ENCODE data around the gene TSPAN33.

The TSPAN33 gene

GRCh38 chr7:129188372-129188891 lies 43.9 kb downstream of the TSPAN33 start, which contains the start of gene SMO (continued):
- TF ChIP-seq ZNF488 (tag by site-specific recombination; IDR thresholded peaks at IDR 0.05) (no peak), ZBTB6 (tag by site-specific recombination; IDR thresholded peaks at IDR 0.05) (peak; percentile 47; the same call in 1 of the 2 replicates), ZSCAN18 (tag by site-specific recombination; IDR thresholded peaks at IDR 0.05) (no peak), ZXDB (tag by site-specific recombination; IDR thresholded peaks at IDR 0.05) (0 out of 2 replicates have a peak, but pooled peaks have one; percentile 72), ZFP69B (tag by site-specific recombination; IDR thresholded peaks at IDR 0.05) (no peak), ZNF214 (tag by site-specific recombination; IDR thresholded peaks at IDR 0.05; ENCODE audit: borderline replicate concordance) (no peak), ZNF391 (tag by site-specific recombination; IDR thresholded peaks at IDR 0.05; ENCODE audit: borderline replicate concordance, low read depth) (no peak), ZBTB11 (tag by site-specific recombination; conservative IDR thresholded peaks at IDR 0.05; ENCODE audit: low read depth) (peak; percentile 40; the same call in 1 of the 2 replicates), ZNF558 (tag by site-specific recombination; IDR thresholded peaks at IDR 0.05) (no peak), KLF1 (tag by site-specific recombination; IDR thresholded peaks at IDR 0.05) (peak; percentile 25; the same call in 1 of the 2 replicates), EGR2 (tag by site-specific recombination; IDR thresholded peaks at IDR 0.05; ENCODE audit: low read depth) (no peak), ZNF221 (tag by site-specific recombination; IDR thresholded peaks at IDR 0.05; ENCODE audit: borderline replicate concordance) (no peak), ZSCAN23 (tag by site-specific recombination; IDR thresholded peaks at IDR 0.05) (no peak), ZNF704 (tag by site-specific recombination; IDR thresholded peaks at IDR 0.05) (no peak), ZNF18 (tag by site-specific recombination; IDR thresholded peaks at IDR 0.05) (no peak), ZNF211 (tag by site-specific recombination; IDR thresholded peaks at IDR 0.05; ENCODE audit: low read depth) (no peak), ZNF248 (tag by site-specific recombination; IDR thresholded peaks at IDR 0.05) (no peak), SCRT1 (tag by site-specific recombination; IDR thresholded peaks at IDR 0.05; ENCODE audit: borderline replicate concordance) (no peak), ZNF146 (tag by site-specific recombination; IDR thresholded peaks at IDR 0.05) (no peak), OSR2 (tag by site-specific recombination; IDR thresholded peaks at IDR 0.05) (no peak), ZNF501 (tag by site-specific recombination; IDR thresholded peaks at IDR 0.05) (0 out of 2 replicates have a peak, but pooled peaks have one; percentile 3), ZNF692 (tag by site-specific recombination; IDR thresholded peaks at IDR 0.05) (peak; percentile 74), ZNF776 (tag by site-specific recombination; IDR thresholded peaks at IDR 0.05; ENCODE audit: borderline replicate concordance) (no peak), ZNF404 (tag by site-specific recombination; IDR thresholded peaks at IDR 0.05) (no peak), ZSCAN5A (tag by site-specific recombination; IDR thresholded peaks at IDR 0.05) (no peak), ZNF645 (tag by site-specific recombination; IDR thresholded peaks at IDR 0.05) (no peak)

Data from HEK293 (cell line).